Thyroid gland (tissue), 4 donors: ENCODE results near the gene USP34. TPM values are rescaled to one million over a fixed set of nuclear protein-coding genes. Genes with fewer than 3 reads are reported as not detected.

Experiments used
- DNase-seq, 2 donors: peaks; one replicate each; pipeline ENCODE4 v3.0.0-alpha.2; 2019
- H3K27ac ChIP-seq, 3 donors: fragments of 200-600 bp; sonication (generic); 1 replicate in 2 of 3; 2 replicates in 1 of 3; pipeline ENCODE4 v1.5.1; 2016 to 2019; ENCODE audit warnings: mild to moderate bottlenecking in 1 of 3, moderate library complexity in 1 of 3
- H3K27me3 ChIP-seq: fragments of 200-600 bp; sonication (generic); one replicate; pipeline ENCODE4 v1.5.1; 2019
- H3K36me3 ChIP-seq, 2 donors: fragments of 200-600 bp; sonication (generic); one replicate each; pipeline ENCODE4 v1.5.1; 2016 to 2019
- H3K4me1 ChIP-seq, 2 donors: fragments of 200-600 bp; sonication (generic); one replicate each; pipeline ENCODE4 v1.5.1; 2017 to 2019
- H3K4me3 ChIP-seq, 3 donors: fragments of 200-600 bp; sonication (generic); replicated peaks in 1 of 3; 1 replicate in 2 of 3; 2 replicates in 1 of 3; pipeline ENCODE4 v1.5.1; 2016; ENCODE audit warnings: mild to moderate bottlenecking in 1 of 3
- H3K9me3 ChIP-seq: fragments of 200-600 bp; sonication (generic); one replicate; pipeline ENCODE4 v1.5.1; 2017
- POLR2A ChIP-seq, 2 donors: fragments of 450-650 bp; IDR thresholded peaks; one replicate each; pipeline ENCODE4 v1.6.1; 2017; ENCODE audit warnings: antibody characterized with exemption in 2 of 2, mild to moderate bottlenecking in 2 of 2, moderate library complexity in 1 of 2
- WGBS, 2 donors: methylation state at CpG; one replicate each; pipeline ENCODE4 v1.1.5; 2017; 5-methylcytosine and 5-hydroxymethylcytosine counted together
- intact Hi-C: fragments of 100-400 bp; cut with DNase I; formaldehyde crosslinking; loops from one replicate; pipeline ENCODE4 v1.15.1; 2023
- total RNA-seq, 4 donors: library from RNA; depleted of rRNA; stranded (reverse); fragments of >200 nt; gene quantifications; one replicate each; pipeline ENCODE4 v1.2.3, GENCODE V29; 2016
- TF ChIP-seq, protein P1 (sequence below), 6 experiments: fragments of 200-600 bp in 3 of 6; fragments of 450-650 bp in 3 of 6; sonication (generic) in 3 of 6; IDR thresholded peaks; one replicate each; pipeline ENCODE4 v1.5.1; 2016 to 2019; ENCODE audit warnings: antibody characterized with exemption in 6 of 6, mild to moderate bottlenecking in 2 of 6, inconsistent platforms in 1 of 6, moderate library complexity in 1 of 6

Gene USP34
- total RNA-seq, 4 donors from 2014 or later: 171 to 271 (median 231) TPM

DNA sequence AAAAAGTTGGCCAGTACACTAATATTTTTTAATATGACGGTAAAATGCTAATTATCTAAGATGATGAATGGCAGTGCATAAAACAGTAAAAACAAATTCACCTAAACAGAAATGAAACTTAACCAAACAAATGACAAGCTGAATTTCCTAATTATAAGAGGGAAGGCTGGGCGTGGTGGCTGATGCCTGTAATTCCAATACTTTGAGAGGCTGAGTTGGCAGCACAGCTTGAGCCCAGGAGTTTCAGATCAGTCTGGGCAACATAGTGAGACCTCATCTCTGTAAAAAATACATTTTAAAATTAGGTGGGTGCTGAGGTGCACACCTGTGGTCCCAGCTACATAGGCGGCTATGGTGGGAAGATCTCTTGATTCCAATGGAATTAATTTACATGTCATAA is 120.1 kb downstream of the USP34 start:
- TF ChIP-seq, protein P1, sequence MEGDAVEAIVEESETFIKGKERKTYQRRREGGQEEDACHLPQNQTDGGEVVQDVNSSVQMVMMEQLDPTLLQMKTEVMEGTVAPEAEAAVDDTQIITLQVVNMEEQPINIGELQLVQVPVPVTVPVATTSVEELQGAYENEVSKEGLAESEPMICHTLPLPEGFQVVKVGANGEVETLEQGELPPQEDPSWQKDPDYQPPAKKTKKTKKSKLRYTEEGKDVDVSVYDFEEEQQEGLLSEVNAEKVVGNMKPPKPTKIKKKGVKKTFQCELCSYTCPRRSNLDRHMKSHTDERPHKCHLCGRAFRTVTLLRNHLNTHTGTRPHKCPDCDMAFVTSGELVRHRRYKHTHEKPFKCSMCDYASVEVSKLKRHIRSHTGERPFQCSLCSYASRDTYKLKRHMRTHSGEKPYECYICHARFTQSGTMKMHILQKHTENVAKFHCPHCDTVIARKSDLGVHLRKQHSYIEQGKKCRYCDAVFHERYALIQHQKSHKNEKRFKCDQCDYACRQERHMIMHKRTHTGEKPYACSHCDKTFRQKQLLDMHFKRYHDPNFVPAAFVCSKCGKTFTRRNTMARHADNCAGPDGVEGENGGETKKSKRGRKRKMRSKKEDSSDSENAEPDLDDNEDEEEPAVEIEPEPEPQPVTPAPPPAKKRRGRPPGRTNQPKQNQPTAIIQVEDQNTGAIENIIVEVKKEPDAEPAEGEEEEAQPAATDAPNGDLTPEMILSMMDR (IDR thresholded peaks at IDR 0.05): no peak
- no peak for TF ChIP-seq POLR2A (IDR thresholded peaks at IDR 0.05)
- no peak for DNase-seq
- H3K27me3 ChIP-seq: no peaks in the 10 kb centered on the region
- H3K9me3 ChIP-seq: no peaks in the 10 kb centered on the region
- WGBS, 2 donors: 99% methylated on average over 3 of the region's 3 CpGs
- peaks cover 2 to 4% of the 10 kb centered on the region in 2 donors for H3K4me1 ChIP-seq
- H3K27ac ChIP-seq: no peak overlapping the region
- H3K36me3 ChIP-seq: peaks cover 7 to 16% of the 10 kb centered on the region in 2 donors
- intact Hi-C loops: no loop called here
- no peak overlapping the region for H3K4me3 ChIP-seq

DNA sequence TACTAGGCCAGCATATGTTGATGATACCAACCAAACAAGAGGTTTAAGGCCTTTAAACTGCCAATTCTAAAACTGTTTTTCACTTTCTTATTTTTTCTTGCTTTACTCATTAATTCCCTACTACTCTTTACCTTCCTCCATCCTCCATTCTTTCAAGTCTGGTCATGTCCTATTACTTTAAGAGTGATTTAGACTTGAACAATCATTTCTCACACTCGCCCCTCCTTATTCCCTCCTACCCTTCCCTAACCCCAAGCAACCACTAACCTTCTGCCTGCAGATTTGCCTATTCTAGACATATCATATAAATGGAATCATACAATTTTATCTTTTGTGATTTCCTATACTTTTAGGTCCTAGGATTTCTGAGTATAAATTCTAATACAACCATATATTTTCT is 127.7 kb downstream of the USP34 start:
- Histone ChIP-seq H3K27me3 (no peaks in the 10 kb centered on the region), H3K4me1 (no peaks in the 10 kb centered on the region), H3K36me3 (peaks cover 5 to 18% of the 10 kb centered on the region in 2 donors), H3K27ac (no peak overlapping the region), H3K4me3 (no peak overlapping the region), H3K9me3 (no peaks in the 10 kb centered on the region)
- DNase-seq: no peak
- TF ChIP-seq, protein P1 (IDR thresholded peaks at IDR 0.05): no peak
- TF ChIP-seq POLR2A (IDR thresholded peaks at IDR 0.05): no peak
- 98 to 100% methylated on average over 1 of the region's 1 CpG for WGBS, 2 donors
- intact Hi-C loops: no loop called here

DNA sequence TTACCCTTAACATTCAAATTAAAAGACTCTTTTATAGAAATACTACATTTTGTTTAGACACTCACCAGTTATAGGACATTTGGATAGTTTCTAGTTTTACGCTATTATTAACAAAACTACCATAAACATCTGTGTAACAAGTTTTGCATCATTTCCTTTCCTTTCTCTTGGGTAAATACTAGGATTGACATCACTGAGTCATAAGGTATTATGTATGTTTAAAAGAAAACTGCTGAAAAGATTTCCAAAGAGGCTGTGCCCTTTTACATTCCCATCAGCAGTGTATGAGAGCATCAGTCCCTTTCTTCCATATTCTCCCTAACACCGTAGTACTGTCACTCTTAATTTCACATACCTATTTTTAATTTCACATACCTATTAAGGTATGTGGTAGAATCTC is 130.6 kb downstream of the USP34 start:
- no peaks in the 10 kb centered on the region for H3K9me3 ChIP-seq
- TF ChIP-seq POLR2A (IDR thresholded peaks at IDR 0.05): no peak
- TF ChIP-seq, protein P1 (IDR thresholded peaks at IDR 0.05): no peak
- H3K36me3 ChIP-seq: peaks cover 5 to 8% of the 10 kb centered on the region in 2 donors
- no peaks in the 10 kb centered on the region for H3K27me3 ChIP-seq
- 97% methylated on average over 2 of the region's 2 CpGs for WGBS, 2 donors
- no peaks in the 10 kb centered on the region for H3K4me1 ChIP-seq
- DNase-seq: no peak
- H3K27ac ChIP-seq: no peak overlapping the region
- intact Hi-C loops: no loop called here
- no peak overlapping the region for H3K4me3 ChIP-seq

DNA sequence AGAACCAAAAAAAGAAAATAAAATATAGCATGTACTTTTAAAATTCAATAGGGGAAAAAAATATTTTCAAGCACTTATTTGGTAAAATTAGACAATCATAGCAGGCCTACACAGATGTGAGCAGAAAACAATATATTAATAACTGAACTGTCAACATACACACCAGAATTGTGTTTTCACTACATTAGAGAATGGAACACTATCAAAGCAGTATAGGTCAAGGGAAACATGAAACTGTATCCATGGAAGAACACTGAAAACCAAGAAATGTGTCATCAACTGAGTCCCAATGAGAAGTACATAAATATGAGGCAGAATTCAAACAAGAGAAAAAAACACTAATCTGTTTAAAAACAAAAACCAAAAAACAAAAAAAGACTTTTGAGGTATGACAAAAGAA is 132.4 kb downstream of the USP34 start:
- H3K27me3 ChIP-seq: no peaks in the 10 kb centered on the region
- no peaks in the 10 kb centered on the region for H3K4me1 ChIP-seq
- no peaks in the 10 kb centered on the region for H3K9me3 ChIP-seq
- TF ChIP-seq, protein P1 (IDR thresholded peaks at IDR 0.05): no peak
- no peak for TF ChIP-seq POLR2A (IDR thresholded peaks at IDR 0.05)
- intact Hi-C loops: no loop called here
- no peak for DNase-seq
- no peak overlapping the region for H3K27ac ChIP-seq
- H3K4me3 ChIP-seq: no peak overlapping the region
- H3K36me3 ChIP-seq: peaks cover 5% of the 10 kb centered on the region in 2 donors

GRCh38 chr2:61335187-61335586 is 135.7 kb downstream of the USP34 start:
- TF ChIP-seq POLR2A (IDR thresholded peaks at IDR 0.05): no peak
- TF ChIP-seq, protein P1 (IDR thresholded peaks at IDR 0.05): no peak
- Histone ChIP-seq H3K36me3 (peaks cover 5 to 8% of the 10 kb centered on the region in 2 donors), H3K4me1 (no peaks in the 10 kb centered on the region), H3K27me3 (no peaks in the 10 kb centered on the region), H3K4me3 (no peak overlapping the region), H3K9me3 (no peaks in the 10 kb centered on the region), H3K27ac (no peak overlapping the region)
- intact Hi-C loops: no loop called here
- WGBS, 2 donors: 95 to 97% methylated on average over 3 of the region's 3 CpGs
- DNase-seq: no peak
